Activated CD8-positive, alpha-beta memory T cell treated with anti-CD3 and anti-CD28 coated beads for 4 hours (primary cell): ENCODE data around the gene KCNQ5.

ENCODE experiments used
- DNase-seq, 2 donors: peaks; one replicate each; pipeline ENCODE4 v3.0.0-alpha.2; 2020; ENCODE audit warnings: low read depth in 2 of 2

KCNQ5 gene

GRCh38 chr6:72905705-72906478 lies 284.0 kb downstream of the KCNQ5 start:
- DNase-seq = no peak

- DNase-seq = no peak
These were observed 289.7 kb downstream of the KCNQ5 start for GRCh38 chr6:72911463-72912155.

- no peak for DNase-seq
These were observed 291.9 kb downstream of the KCNQ5 start for GRCh38 chr6:72913797-72914196.

- DNase-seq = no peak
These were observed 294.4 kb downstream of the KCNQ5 start for GRCh38 chr6:72916298-72916697.

- no peak for DNase-seq
These were observed 295.0 kb downstream of the KCNQ5 start for GRCh38 chr6:72916906-72917305.

GRCh38 chr6:72922401-72922800 lies 300.5 kb downstream of the KCNQ5 start:
- DNase-seq = no peak

GRCh38 chr6:72925136-72925535 lies 303.3 kb downstream of the KCNQ5 start:
- no peak for DNase-seq

- no peak for DNase-seq
These were observed 308.8 kb downstream of the KCNQ5 start for GRCh38 chr6:72930556-72931132.

- DNase-seq = no peak
These were observed 309.5 kb downstream of the KCNQ5 start for GRCh38 chr6:72931325-72931887.

- no peak for DNase-seq
These were observed 311.4 kb downstream of the KCNQ5 start for GRCh38 chr6:72933233-72933632.

- no peak for DNase-seq
These were observed 315.1 kb downstream of the KCNQ5 start for GRCh38 chr6:72936766-72937559.

GRCh38 chr6:72938104-72938503 lies 316.2 kb downstream of the KCNQ5 start:
- DNase-seq = no peak

GRCh38 chr6:72939004-72939403 lies 317.1 kb downstream of the KCNQ5 start:
- DNase-seq = no peak

- DNase-seq = no peak
These were observed 318.4 kb downstream of the KCNQ5 start for GRCh38 chr6:72940265-72940664.

- no peak for DNase-seq
These were observed 319.4 kb downstream of the KCNQ5 start for GRCh38 chr6:72941263-72941662.

GRCh38 chr6:72941751-72942150 lies 319.9 kb downstream of the KCNQ5 start:
- no peak for DNase-seq

GRCh38 chr6:72943699-72944098 lies 321.8 kb downstream of the KCNQ5 start:
- no peak for DNase-seq

- DNase-seq = no peak
These were observed 322.8 kb downstream of the KCNQ5 start for GRCh38 chr6:72944660-72945059.

- DNase-seq = no peak
These were observed 324.9 kb downstream of the KCNQ5 start for GRCh38 chr6:72946774-72947173.

GRCh38 chr6:72947534-72947933 lies 325.7 kb downstream of the KCNQ5 start:
- DNase-seq = no peak

- DNase-seq = no peak
These were observed 326.3 kb downstream of the KCNQ5 start for GRCh38 chr6:72948153-72948552.
